Muscle of leg (tissue), 16 donors: ENCODE results near the gene WDR38. TPM values are rescaled to one million over a fixed set of nuclear protein-coding genes. Genes with fewer than 3 reads are reported as not detected.

ENCODE experiments used
- DNase-seq: peaks from one replicate; pipeline ENCODE4 v3.0.0; 2013
- H3K27ac ChIP-seq: one replicate; pipeline ENCODE4 v1.5.1; 2013; ENCODE audit warnings: mild to moderate bottlenecking, low read length, control low read depth
- H3K27me3 ChIP-seq: one replicate; pipeline ENCODE4 v1.6.1; 2013; ENCODE audit warnings: low read length; ENCODE audit not compliant: control insufficient read depth, insufficient read depth
- H3K36me3 ChIP-seq: one replicate; pipeline ENCODE4 v1.6.1; 2013; ENCODE audit warnings: low read length; ENCODE audit not compliant: control insufficient read depth, insufficient read depth
- H3K4me1 ChIP-seq: one replicate; pipeline ENCODE4 v1.6.1; 2013; ENCODE audit warnings: low read length; ENCODE audit not compliant: control insufficient read depth, insufficient read depth
- H3K4me3 ChIP-seq: one replicate; pipeline ENCODE4 v1.5.1; 2013; ENCODE audit warnings: low read length, control low read depth
- H3K9me3 ChIP-seq: replicated peaks from 2 replicates; pipeline ENCODE4 v1.6.1; 2013; ENCODE audit warnings: low read depth, low read length; ENCODE audit not compliant: control insufficient read depth
- WGBS: methylation state at CpG from one replicate; pipeline ENCODE4 v1.1.5; 2013; ENCODE audit warnings: missing lambda C conversion rate; ENCODE audit not compliant: insufficient coverage; 5-methylcytosine and 5-hydroxymethylcytosine counted together
- long read RNA-seq, 11 donors: transcript quantifications; one replicate each; lab custom pipeline, GENCODE V29; 2026
- polyA plus RNA-seq, 8 donors: library from polyadenylated mRNA; unstranded; fragments of 120-200 nt; gene quantifications; one replicate each; pipeline versions ENCODE4 v1.2.1 to v1.2.3, GENCODE V29; 2013; ENCODE audit warnings: inconsistent platforms in 1 of 8, low replicate concordance in 1 of 8; ENCODE audit not compliant: insufficient read length in 8 of 8, insufficient read depth in 1 of 8
- total RNA-seq: library from RNA; stranded (reverse); fragments of 120-200 nt; gene quantifications from one replicate; pipeline ENCODE4 v1.2.4, GENCODE V29; 2013

WDR38 gene, protein sequence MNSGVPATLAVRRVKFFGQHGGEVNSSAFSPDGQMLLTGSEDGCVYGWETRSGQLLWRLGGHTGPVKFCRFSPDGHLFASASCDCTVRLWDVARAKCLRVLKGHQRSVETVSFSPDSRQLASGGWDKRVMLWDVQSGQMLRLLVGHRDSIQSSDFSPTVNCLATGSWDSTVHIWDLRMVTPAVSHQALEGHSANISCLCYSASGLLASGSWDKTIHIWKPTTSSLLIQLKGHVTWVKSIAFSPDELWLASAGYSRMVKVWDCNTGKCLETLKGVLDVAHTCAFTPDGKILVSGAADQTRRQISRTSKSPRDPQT
- total RNA-seq: 0.04 TPM
- polyA plus RNA-seq: under 1 TPM in 4 of 8 donors, not detected in 4; 0.11 to 0.53 (median 0.21) TPM
- long read RNA-seq, donor 1: 0 reads
- long read RNA-seq, donor 2: 0 reads
- long read RNA-seq, donor 3, partial matches to known transcripts: 3,621 of 3,644 reads
- long read RNA-seq, donor 3, other reads (novel, unspliced or antisense): 23 of 3,644 reads
- long read RNA-seq, donor 4, partial matches to known transcripts: 1,297 of 3,148 reads
- long read RNA-seq, donor 4, other reads (novel, unspliced or antisense): 1,851 of 3,148 reads
- long read RNA-seq, donor 5, partial matches to known transcripts: 8,620 of 8,687 reads
- long read RNA-seq, donor 5, other reads (novel, unspliced or antisense): 67 of 8,687 reads
- long read RNA-seq, donor 6, partial matches to known transcripts: 11,059 of 11,220 reads
- long read RNA-seq, donor 6, other reads (novel, unspliced or antisense): 161 of 11,220 reads
- long read RNA-seq, donor 7, partial matches to known transcripts: 2,481 of 6,267 reads
- long read RNA-seq, donor 7, other reads (novel, unspliced or antisense): 3,786 of 6,267 reads
- long read RNA-seq, donor 8, partial matches to known transcripts: 5,876 of 5,926 reads
- long read RNA-seq, donor 8, other reads (novel, unspliced or antisense): 50 of 5,926 reads
- long read RNA-seq, donor 9: 0 reads
- long read RNA-seq, donor 10, partial matches to known transcripts: 7,023 of 7,114 reads
- long read RNA-seq, donor 10, other reads (novel, unspliced or antisense): 91 of 7,114 reads
- long read RNA-seq, donor 11, partial matches to known transcripts: 4,524 of 4,567 reads
- long read RNA-seq, donor 11, other reads (novel, unspliced or antisense): 43 of 4,567 reads

DNA sequence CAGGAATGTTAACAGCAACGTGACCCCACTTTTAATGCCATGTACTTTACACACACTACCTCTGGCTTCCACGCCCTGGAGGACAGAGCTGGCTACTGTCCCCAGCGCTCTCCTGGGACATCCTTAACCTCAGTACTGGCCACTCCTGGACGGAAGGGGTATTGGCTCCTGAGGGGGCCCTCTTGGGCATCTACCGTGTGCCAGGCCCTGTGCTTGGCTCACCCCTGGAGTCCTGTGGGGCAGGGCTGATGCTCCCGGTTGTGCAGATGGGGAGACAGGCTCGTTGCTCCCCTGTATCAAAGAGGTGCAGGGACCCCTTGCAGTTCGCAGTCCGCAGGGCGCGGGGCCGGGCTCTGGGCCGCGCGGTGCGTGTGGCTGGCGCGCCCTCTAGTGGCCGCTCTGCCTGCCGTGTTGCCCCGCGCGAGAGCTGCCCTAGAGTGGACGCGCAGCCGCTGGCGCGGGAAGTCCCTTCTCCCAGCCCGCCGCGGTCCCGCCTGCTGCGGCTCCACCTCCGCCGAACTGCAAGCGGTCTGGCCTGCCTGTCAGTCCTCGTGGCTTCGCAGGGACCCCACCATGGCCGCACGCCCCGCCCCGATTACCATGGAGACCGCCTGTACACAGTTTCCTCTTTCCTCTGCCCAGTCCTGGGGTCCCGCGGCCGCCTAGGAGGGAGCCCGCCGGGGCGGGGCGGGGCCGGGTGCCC lies at the start of gene WDR38:
TSS of gene WDR38 (plus strand) at position 632 of the 703 bp plus-strand sequence. CDS start 72 bp downstream, outside the sequence.
- 1% methylated on average over 49 of the region's 51 CpGs for WGBS
- DNase-seq: peak; percentile 81
- H3K36me3 ChIP-seq: peaks cover 22% of the 10 kb centered on the region
- H3K4me3 ChIP-seq: peak within 1 kb of the TSS; percentile 45
- peaks cover 46% of the 10 kb centered on the region for H3K4me1 ChIP-seq
- no peaks in the 10 kb centered on the region for H3K9me3 ChIP-seq
- peak within 1 kb of the TSS; percentile 74 for H3K27ac ChIP-seq
- H3K27me3 ChIP-seq: no peaks in the 10 kb centered on the region

DNA sequence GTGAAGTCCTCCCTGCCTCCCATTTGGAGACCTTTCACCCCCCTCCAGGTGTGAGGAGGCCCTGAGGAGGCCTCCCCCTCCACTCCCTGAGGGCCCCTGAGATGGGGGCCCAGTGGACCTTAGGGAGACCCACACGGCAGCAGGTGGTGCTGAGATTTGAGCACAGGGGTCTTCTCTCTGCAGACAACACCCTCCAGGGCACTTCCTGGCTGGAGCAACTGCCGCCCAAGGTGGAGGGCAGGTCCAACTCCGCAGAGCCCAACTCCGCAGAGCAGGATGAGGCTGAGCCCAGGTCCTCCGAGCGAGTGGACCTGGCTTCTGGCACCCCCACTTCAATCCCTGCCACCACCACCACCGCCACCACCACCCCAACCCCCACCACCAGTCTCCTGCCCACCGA lies 49.3 kb upstream of the WDR38 start:
- Histone ChIP-seq H3K4me1 (peaks cover 61% of the 10 kb centered on the region), H3K27me3 (no peaks in the 10 kb centered on the region), H3K9me3 (no peaks in the 10 kb centered on the region), H3K27ac (peak overlapping the region; percentile 55), H3K4me3 (no peak overlapping the region), H3K36me3 (peaks cover 50% of the 10 kb centered on the region)
- WGBS: 89% methylated on average over 8 of the region's 8 CpGs
- DNase-seq: no peak

DNA sequence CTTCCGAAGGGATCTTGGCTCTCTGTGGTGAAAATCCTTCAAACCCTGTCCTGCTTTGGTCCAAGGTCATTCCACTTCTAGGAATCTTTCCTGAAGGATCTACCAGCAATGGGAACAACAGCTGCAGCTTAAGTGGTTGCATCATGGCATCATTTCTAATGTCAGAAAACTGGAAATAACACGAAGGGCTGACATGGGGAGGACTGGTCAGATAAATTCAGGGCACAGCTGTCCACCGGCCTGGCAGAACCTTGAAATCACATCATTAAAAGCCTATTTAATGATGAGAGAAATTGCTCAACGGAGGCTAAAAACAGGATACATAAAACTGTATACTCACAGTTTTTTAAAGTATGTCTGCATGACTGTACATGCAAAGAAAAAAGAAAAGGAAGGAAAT lies 48.1 kb upstream of the WDR38 start:
- Histone ChIP-seq H3K36me3 (peaks cover 52% of the 10 kb centered on the region), H3K4me1 (peaks cover 52% of the 10 kb centered on the region), H3K27me3 (no peaks in the 10 kb centered on the region), H3K27ac (peak overlapping the region; percentile 71), H3K4me3 (no peak overlapping the region), H3K9me3 (no peaks in the 10 kb centered on the region)
- DNase-seq: peak; percentile 75
- 30% methylated on average over 1 of the region's 4 CpGs for WGBS

DNA sequence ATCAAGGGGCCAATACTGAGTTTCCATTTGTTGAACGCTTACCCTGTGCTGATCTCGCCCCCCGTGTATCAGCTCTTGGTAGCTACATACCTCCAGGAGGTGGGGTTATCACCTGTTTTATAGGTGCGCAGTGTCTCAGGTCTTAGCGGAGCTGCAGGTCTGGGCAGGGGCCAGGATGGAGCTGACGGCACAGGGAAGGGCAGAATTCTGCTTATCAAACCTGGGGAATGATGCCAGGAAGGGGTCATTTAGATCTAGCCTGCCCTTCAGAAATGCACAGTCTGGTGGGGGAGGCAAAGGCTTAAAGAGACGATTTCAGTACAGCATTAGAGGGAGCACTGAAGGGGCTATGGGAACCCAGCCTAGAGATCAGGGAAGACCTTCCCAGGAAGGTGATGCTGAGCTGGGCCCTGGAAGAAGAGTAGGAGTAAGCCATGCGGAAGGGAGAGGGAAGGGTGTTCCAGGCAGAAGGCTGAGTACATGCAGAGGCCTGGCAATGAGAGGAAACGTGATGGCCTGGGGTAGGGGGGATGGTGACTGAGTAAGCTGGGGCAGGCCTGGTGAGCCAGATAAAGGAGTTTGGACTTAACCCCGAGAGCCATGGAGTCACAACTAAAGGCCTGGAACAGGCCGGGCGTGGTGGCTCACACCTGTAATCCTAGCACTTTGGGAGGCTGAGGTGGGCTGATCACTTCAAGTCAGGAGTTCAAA lies 44.9 kb upstream of the WDR38 start:
- H3K9me3 ChIP-seq: no peaks in the 10 kb centered on the region
- WGBS: 89% methylated on average over 12 of the region's 12 CpGs
- no peak for DNase-seq
- H3K27ac ChIP-seq: no peak overlapping the region
- peaks cover 50% of the 10 kb centered on the region for H3K36me3 ChIP-seq
- H3K4me1 ChIP-seq: peaks cover 51% of the 10 kb centered on the region
- no peak overlapping the region for H3K4me3 ChIP-seq
- no peaks in the 10 kb centered on the region for H3K27me3 ChIP-seq

DNA sequence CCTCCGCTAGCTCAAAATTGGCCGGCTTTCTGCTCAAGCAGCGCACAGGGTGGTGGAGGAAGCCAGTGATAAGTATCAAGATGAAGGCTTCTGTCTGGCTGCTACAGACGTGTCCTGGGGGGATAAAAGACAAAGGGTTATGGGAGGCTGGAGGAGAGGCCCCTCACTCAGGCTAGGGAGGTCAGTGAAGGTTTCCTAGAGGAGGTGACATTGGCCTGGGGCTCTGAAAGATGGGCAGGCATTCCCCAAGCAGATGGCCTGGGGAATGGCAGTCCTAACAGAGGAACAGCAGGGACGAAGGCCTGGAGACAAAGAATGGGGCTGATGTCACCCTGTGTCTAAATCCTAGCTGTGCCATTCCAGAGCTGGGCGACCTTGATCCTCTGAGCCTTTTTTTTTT lies 44.0 kb upstream of the WDR38 start:
- no peak for DNase-seq
- WGBS: 88% methylated on average over 6 of the region's 6 CpGs
- Histone ChIP-seq H3K4me1 (peaks cover 52% of the 10 kb centered on the region), H3K36me3 (peaks cover 43% of the 10 kb centered on the region), H3K27me3 (no peaks in the 10 kb centered on the region), H3K9me3 (no peaks in the 10 kb centered on the region), H3K27ac (peak overlapping the region; percentile 59), H3K4me3 (no peak overlapping the region)

DNA sequence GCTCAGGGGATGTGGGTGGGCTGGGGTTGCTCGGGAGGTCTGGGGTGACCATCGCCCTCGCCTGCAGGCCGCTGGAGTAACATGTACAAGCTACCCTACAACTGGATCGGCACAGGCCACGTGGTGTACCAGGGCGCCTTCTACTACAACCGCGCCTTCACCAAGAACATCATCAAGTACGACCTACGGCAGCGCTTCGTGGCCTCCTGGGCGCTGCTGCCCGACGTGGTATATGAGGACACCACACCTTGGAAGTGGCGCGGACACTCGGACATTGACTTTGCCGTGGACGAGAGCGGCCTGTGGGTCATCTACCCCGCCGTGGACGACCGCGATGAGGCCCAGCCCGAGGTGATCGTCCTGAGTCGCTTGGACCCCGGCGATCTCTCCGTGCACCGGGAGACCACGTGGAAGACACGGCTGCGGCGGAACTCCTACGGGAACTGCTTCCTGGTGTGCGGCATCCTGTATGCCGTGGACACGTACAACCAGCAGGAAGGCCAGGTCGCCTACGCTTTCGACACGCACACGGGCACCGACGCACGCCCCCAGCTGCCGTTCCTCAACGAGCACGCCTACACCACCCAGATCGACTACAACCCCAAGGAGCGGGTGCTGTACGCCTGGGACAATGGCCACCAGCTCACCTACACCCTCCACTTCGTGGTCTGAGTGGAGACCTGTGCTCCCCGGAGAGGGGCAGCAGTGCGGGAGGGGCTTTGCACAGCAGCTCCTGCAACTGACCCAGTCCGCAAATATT lies 43.3 kb upstream of the WDR38 start:
- peaks cover 41% of the 10 kb centered on the region for H3K36me3 ChIP-seq
- peak overlapping the region; percentile 97 for H3K27ac ChIP-seq
- peaks cover 51% of the 10 kb centered on the region for H3K4me1 ChIP-seq
- H3K27me3 ChIP-seq: no peaks in the 10 kb centered on the region
- H3K4me3 ChIP-seq: no peak overlapping the region
- no peaks in the 10 kb centered on the region for H3K9me3 ChIP-seq
- DNase-seq: no peak
- WGBS: 96% methylated on average over 59 of the region's 60 CpGs

DNA sequence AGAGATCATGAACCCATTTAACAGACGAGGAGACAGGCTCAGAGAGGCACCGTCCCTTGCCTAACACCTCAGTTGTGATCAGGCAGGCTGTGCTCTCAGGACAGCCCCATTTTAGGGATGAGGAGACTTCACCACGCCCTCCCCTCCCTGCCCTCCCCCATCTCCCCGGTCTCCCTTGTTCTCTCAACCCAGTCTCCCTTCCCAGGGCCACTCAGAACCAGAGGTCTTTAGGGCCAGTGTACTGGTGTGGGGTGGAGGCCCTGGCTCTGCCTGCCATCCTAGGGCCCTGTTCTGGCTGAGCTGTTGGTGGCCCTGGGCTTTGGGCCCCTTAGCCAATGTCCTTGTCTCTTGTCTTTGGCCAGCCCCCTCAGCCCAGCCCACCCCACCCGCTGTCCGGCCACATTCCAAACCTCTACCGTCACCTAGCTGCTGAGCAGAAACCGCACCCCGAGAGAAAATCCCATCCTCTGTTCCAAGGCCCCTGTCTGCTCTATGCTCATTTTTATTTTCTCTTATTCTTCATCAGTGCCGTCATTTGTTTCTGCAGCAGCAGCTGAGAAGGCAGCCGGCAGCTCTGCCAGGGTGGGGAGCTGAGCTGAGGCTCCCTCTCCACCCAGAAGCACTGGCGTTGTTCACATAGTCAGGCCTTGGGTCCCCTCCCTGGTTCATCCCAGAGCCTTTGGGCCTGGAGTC lies 42.5 kb upstream of the WDR38 start:
- H3K9me3 ChIP-seq: no peaks in the 10 kb centered on the region
- no peaks in the 10 kb centered on the region for H3K27me3 ChIP-seq
- H3K4me3 ChIP-seq: no peak overlapping the region
- peaks cover 51% of the 10 kb centered on the region for H3K4me1 ChIP-seq
- H3K36me3 ChIP-seq: peaks cover 41% of the 10 kb centered on the region
- 20% methylated on average over 8 of the region's 12 CpGs for WGBS
- peak; percentile 93 for DNase-seq
- H3K27ac ChIP-seq: peak overlapping the region; percentile 97

DNA sequence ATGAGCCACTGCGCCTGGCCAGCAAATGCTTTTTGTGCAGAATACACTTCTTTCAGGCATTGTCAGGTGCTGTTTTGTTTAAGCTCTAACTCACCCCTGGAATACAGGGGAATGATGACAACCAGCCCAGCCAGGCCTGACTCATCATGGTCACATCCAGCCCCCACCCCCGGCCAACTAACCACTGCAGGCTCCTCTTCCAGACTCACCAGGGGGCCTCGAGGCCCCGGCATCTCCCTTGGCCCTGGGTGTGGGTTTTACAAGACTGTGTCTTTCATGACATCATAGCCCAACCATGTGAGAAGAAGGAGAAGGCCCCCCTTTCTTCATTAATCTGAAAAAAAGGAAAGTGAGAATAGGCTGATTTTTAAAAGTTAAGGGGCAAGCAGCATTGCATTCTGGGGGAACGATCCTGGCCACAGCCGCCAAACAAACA lies 40.8 kb upstream of the WDR38 start:
- Histone ChIP-seq H3K36me3 (peaks cover 37% of the 10 kb centered on the region), H3K4me1 (peaks cover 59% of the 10 kb centered on the region), H3K4me3 (no peak overlapping the region), H3K9me3 (no peaks in the 10 kb centered on the region), H3K27me3 (no peaks in the 10 kb centered on the region), H3K27ac (peak overlapping the region; percentile 76)
- 57% methylated on average over 1 of the region's 6 CpGs for WGBS
- peak; percentile 93 for DNase-seq
